Measurements from ENCODE around the gene CACNB1. TPM values are rescaled to one million over a fixed set of nuclear protein-coding genes. Genes with fewer than 3 reads are reported as not detected.

The CACNB1 gene
- total and polyA plus RNA-seq, 4 donors: 15.5 to 57.5 (median 31.2) TPM

GRCh38 chr17:39237586-39237985 lies 40.1 kb upstream of the CACNB1 start:
- H3K27ac ChIP-seq (ENCODE audit: low read depth, low read length): no peak overlapping the region
- WGBS (ENCODE audit: insufficient coverage): 77% methylated on average over 7 of the region's 7 CpGs
- H3K9me3 ChIP-seq (ENCODE audit: control insufficient read depth, insufficient read depth, low read length): no peaks in the 10 kb centered on the region
- H3K4me1 ChIP-seq (ENCODE audit: control insufficient read depth, insufficient read depth, low read length): peaks cover 36% of the 10 kb centered on the region
- H3K36me3 ChIP-seq (ENCODE audit: control insufficient read depth, insufficient read depth, low read length): no peaks in the 10 kb centered on the region
- no peak for DNase-seq (ENCODE audit: low read depth in 4 of 6, low spot score in 6 of 6)
- no peak overlapping the region for H3K4me3 ChIP-seq (ENCODE audit: low read depth, low read length)
- H3K27me3 ChIP-seq (ENCODE audit: control insufficient read depth, insufficient read depth, low read length): peaks cover 5% of the 10 kb centered on the region

- no peaks in the 10 kb centered on the region for H3K36me3 ChIP-seq (ENCODE audit: control insufficient read depth, insufficient read depth, low read length)
- WGBS (ENCODE audit: insufficient coverage): 79% methylated on average over 6 of the region's 6 CpGs
- no peak overlapping the region for H3K4me3 ChIP-seq (ENCODE audit: low read depth, low read length)
- no peak overlapping the region for H3K27ac ChIP-seq (ENCODE audit: low read depth, low read length)
- no peaks in the 10 kb centered on the region for H3K9me3 ChIP-seq (ENCODE audit: control insufficient read depth, insufficient read depth, low read length)
- peaks cover 5% of the 10 kb centered on the region for H3K27me3 ChIP-seq (ENCODE audit: control insufficient read depth, insufficient read depth, low read length)
- H3K4me1 ChIP-seq (ENCODE audit: control insufficient read depth, insufficient read depth, low read length): peaks cover 42% of the 10 kb centered on the region
- no peak for DNase-seq (ENCODE audit: low read depth in 4 of 6, low spot score in 6 of 6)
Observed at GRCh38 chr17:39236981-39237441, 39.5 kb upstream of the CACNB1 start.

- H3K27ac ChIP-seq (ENCODE audit: low read depth, low read length): no peak overlapping the region
- DNase-seq (ENCODE audit: low read depth in 4 of 6, low spot score in 6 of 6): no peak
Observed at GRCh38 chr17:39236450-39236927, 39.0 kb upstream of the CACNB1 start.

GRCh38 chr17:39235555-39236449 lies 38.3 kb upstream of the CACNB1 start:
- peaks cover 54% of the 10 kb centered on the region for H3K4me1 ChIP-seq (ENCODE audit: control insufficient read depth, insufficient read depth, low read length)
- DNase-seq (ENCODE audit: low read depth in 4 of 6, low spot score in 6 of 6): peak in 2 of 6 donors; percentile 70 to 80
- peaks cover 5% of the 10 kb centered on the region for H3K27me3 ChIP-seq (ENCODE audit: control insufficient read depth, insufficient read depth, low read length)
- WGBS (ENCODE audit: insufficient coverage): 9% methylated on average over 8 of the region's 18 CpGs
- H3K27ac ChIP-seq (ENCODE audit: low read depth, low read length): no peak overlapping the region
- H3K4me3 ChIP-seq (ENCODE audit: low read depth, low read length): no peak overlapping the region
- no peaks in the 10 kb centered on the region for H3K36me3 ChIP-seq (ENCODE audit: control insufficient read depth, insufficient read depth, low read length)
- no peaks in the 10 kb centered on the region for H3K9me3 ChIP-seq (ENCODE audit: control insufficient read depth, insufficient read depth, low read length)

More at GRCh38 chr17:39236450-39236927, 39.0 kb upstream of the CACNB1 start:
- peaks cover 5% of the 10 kb centered on the region for H3K27me3 ChIP-seq (ENCODE audit: control insufficient read depth, insufficient read depth, low read length)
- 33% methylated on average over 2 of the region's 5 CpGs for WGBS (ENCODE audit: insufficient coverage)
- H3K4me3 ChIP-seq (ENCODE audit: low read depth, low read length): no peak overlapping the region
- H3K36me3 ChIP-seq (ENCODE audit: control insufficient read depth, insufficient read depth, low read length): no peaks in the 10 kb centered on the region
- H3K9me3 ChIP-seq (ENCODE audit: control insufficient read depth, insufficient read depth, low read length): no peaks in the 10 kb centered on the region
- H3K4me1 ChIP-seq (ENCODE audit: control insufficient read depth, insufficient read depth, low read length): peaks cover 47% of the 10 kb centered on the region

GRCh38 chr17:39231591-39232551 lies 34.4 kb upstream of the CACNB1 start:
- Histone ChIP-seq H3K4me3 (ENCODE audit: low read depth, low read length) (no peak overlapping the region), H3K4me1 (ENCODE audit: control insufficient read depth, insufficient read depth, low read length) (peaks cover 39% of the 10 kb centered on the region), H3K27ac (ENCODE audit: low read depth, low read length) (peak overlapping the region; percentile 50), H3K27me3 (ENCODE audit: control insufficient read depth, insufficient read depth, low read length) (peaks cover 9% of the 10 kb centered on the region), H3K9me3 (ENCODE audit: control insufficient read depth, insufficient read depth, low read length) (no peaks in the 10 kb centered on the region), H3K36me3 (ENCODE audit: control insufficient read depth, insufficient read depth, low read length) (no peaks in the 10 kb centered on the region)
- DNase-seq (ENCODE audit: low read depth in 4 of 6, low spot score in 6 of 6): peak in 2 of 6 donors; percentile 62 to 74
- 10% methylated on average over 20 of the region's 22 CpGs for WGBS (ENCODE audit: insufficient coverage)

GRCh38 chr17:39231091-39231561 lies 33.7 kb upstream of the CACNB1 start:
- no peaks in the 10 kb centered on the region for H3K9me3 ChIP-seq (ENCODE audit: control insufficient read depth, insufficient read depth, low read length)
- WGBS (ENCODE audit: insufficient coverage): 14% methylated on average over 4 of the region's 10 CpGs
- peaks cover 34% of the 10 kb centered on the region for H3K4me1 ChIP-seq (ENCODE audit: control insufficient read depth, insufficient read depth, low read length)
- peaks cover 14% of the 10 kb centered on the region for H3K27me3 ChIP-seq (ENCODE audit: control insufficient read depth, insufficient read depth, low read length)
- H3K27ac ChIP-seq (ENCODE audit: low read depth, low read length): peak overlapping the region; percentile 50
- DNase-seq (ENCODE audit: low read depth in 4 of 6, low spot score in 6 of 6): peak in 1 of 6 donors; percentile 40
- no peaks in the 10 kb centered on the region for H3K36me3 ChIP-seq (ENCODE audit: control insufficient read depth, insufficient read depth, low read length)
- no peak overlapping the region for H3K4me3 ChIP-seq (ENCODE audit: low read depth, low read length)

- no peak for DNase-seq (ENCODE audit: low read depth in 4 of 6, low spot score in 6 of 6)
- Histone ChIP-seq H3K36me3 (ENCODE audit: control insufficient read depth, insufficient read depth, low read length) (no peaks in the 10 kb centered on the region), H3K27me3 (ENCODE audit: control insufficient read depth, insufficient read depth, low read length) (peaks cover 20% of the 10 kb centered on the region), H3K27ac (ENCODE audit: low read depth, low read length) (no peak overlapping the region), H3K4me1 (ENCODE audit: control insufficient read depth, insufficient read depth, low read length) (peaks cover 34% of the 10 kb centered on the region), H3K9me3 (ENCODE audit: control insufficient read depth, insufficient read depth, low read length) (no peaks in the 10 kb centered on the region), H3K4me3 (ENCODE audit: low read depth, low read length) (no peak overlapping the region)
- no CpG with 5 or more reads among the region's 1 CpG for WGBS (ENCODE audit: insufficient coverage)
Observed at GRCh38 chr17:39230361-39230760, 32.9 kb upstream of the CACNB1 start.

GRCh38 chr17:39229274-39229913 lies 31.9 kb upstream of the CACNB1 start:
- 76% methylated on average over 11 of the region's 11 CpGs for WGBS (ENCODE audit: insufficient coverage)
- Histone ChIP-seq H3K4me1 (ENCODE audit: control insufficient read depth, insufficient read depth, low read length) (peaks cover 38% of the 10 kb centered on the region), H3K9me3 (ENCODE audit: control insufficient read depth, insufficient read depth, low read length) (no peaks in the 10 kb centered on the region), H3K36me3 (ENCODE audit: control insufficient read depth, insufficient read depth, low read length) (no peaks in the 10 kb centered on the region), H3K4me3 (ENCODE audit: low read depth, low read length) (no peak overlapping the region), H3K27ac (ENCODE audit: low read depth, low read length) (no peak overlapping the region), H3K27me3 (ENCODE audit: control insufficient read depth, insufficient read depth, low read length) (peaks cover 23% of the 10 kb centered on the region)
- DNase-seq (ENCODE audit: low read depth in 4 of 6, low spot score in 6 of 6): no peak

All from spinal cord (tissue), 10 donors.